Osteoblast (primary cell): ENCODE measurements around the gene CCDC77. TPM values are rescaled to one million over a fixed set of nuclear protein-coding genes. Genes with fewer than 3 reads are reported as not detected.

Experiments used
- DNase-seq: peaks from one replicate; pipeline ENCODE4 v3.0.0; 2011; ENCODE audit warnings: low spot score, mixed read lengths; ENCODE audit not compliant: insufficient read length; ENCODE audit errors: missing footprints
- H2AFZ ChIP-seq: 2 replicates; pipeline ENCODE4 v1.6.0; 2011; ENCODE audit warnings: mild to moderate bottlenecking, low read length
- H3K27ac ChIP-seq: 2 replicates; pipeline ENCODE4 v1.5.1; 2011; ENCODE audit warnings: mild to moderate bottlenecking, low read depth, low read length, moderate library complexity
- H3K27me3 ChIP-seq: 2 replicates; pipeline ENCODE4 v1.6.0; 2012; ENCODE audit warnings: mild to moderate bottlenecking, control low read depth, inconsistent platforms, low read length, moderate library complexity; ENCODE audit not compliant: insufficient read depth
- H3K36me3 ChIP-seq: 2 replicates; pipeline ENCODE4 v1.5.1; 2011; ENCODE audit warnings: mild to moderate bottlenecking, low read length, control low read depth, moderate library complexity; ENCODE audit not compliant: insufficient read depth
- H3K4me1 ChIP-seq: 2 replicates; pipeline ENCODE4 v1.5.1; 2011; ENCODE audit warnings: mild to moderate bottlenecking, low read length, control low read depth, moderate library complexity; ENCODE audit not compliant: insufficient read depth
- H3K4me2 ChIP-seq: 2 replicates; pipeline ENCODE4 v1.6.0; 2011; ENCODE audit warnings: mild to moderate bottlenecking, low read length; ENCODE audit not compliant: insufficient read depth
- H3K4me3 ChIP-seq: fragments of 200-600 bp; sonication (generic); 3 replicates; pipeline ENCODE4 v1.5.1; 2012; ENCODE audit warnings: mild to moderate bottlenecking, low read length, inconsistent platforms; ENCODE audit not compliant: insufficient read depth
- H3K79me2 ChIP-seq: 2 replicates; pipeline ENCODE4 v1.6.0; 2012; ENCODE audit warnings: mild to moderate bottlenecking, low read length, control low read depth, inconsistent platforms; ENCODE audit not compliant: insufficient read depth
- H3K9me3 ChIP-seq: 2 replicates; pipeline ENCODE4 v1.5.1; 2011; ENCODE audit warnings: low read depth, low read length, control low read depth
- H4K20me1 ChIP-seq: 2 replicates; pipeline ENCODE4 v1.6.0; 2012; ENCODE audit warnings: mild to moderate bottlenecking, low read length, control low read depth; ENCODE audit not compliant: insufficient read depth
- total RNA-seq: library from RNA; depleted of rRNA; stranded (reverse); fragments of >200 nt; gene quantifications from 2 replicates; pipeline ENCODE4 v1.2.3, GENCODE V29; 2012
- TF ChIP-seq, protein P1 (sequence below): IDR thresholded peaks from 2 replicates; pipeline ENCODE4 v1.5.1; 2011; ENCODE audit warnings: mild to moderate bottlenecking, low read depth, low read length, moderate library complexity; ENCODE audit errors: extremely low read depth

The CCDC77 gene
- total RNA-seq, 1 donor: 9.0 TPM

DNA sequence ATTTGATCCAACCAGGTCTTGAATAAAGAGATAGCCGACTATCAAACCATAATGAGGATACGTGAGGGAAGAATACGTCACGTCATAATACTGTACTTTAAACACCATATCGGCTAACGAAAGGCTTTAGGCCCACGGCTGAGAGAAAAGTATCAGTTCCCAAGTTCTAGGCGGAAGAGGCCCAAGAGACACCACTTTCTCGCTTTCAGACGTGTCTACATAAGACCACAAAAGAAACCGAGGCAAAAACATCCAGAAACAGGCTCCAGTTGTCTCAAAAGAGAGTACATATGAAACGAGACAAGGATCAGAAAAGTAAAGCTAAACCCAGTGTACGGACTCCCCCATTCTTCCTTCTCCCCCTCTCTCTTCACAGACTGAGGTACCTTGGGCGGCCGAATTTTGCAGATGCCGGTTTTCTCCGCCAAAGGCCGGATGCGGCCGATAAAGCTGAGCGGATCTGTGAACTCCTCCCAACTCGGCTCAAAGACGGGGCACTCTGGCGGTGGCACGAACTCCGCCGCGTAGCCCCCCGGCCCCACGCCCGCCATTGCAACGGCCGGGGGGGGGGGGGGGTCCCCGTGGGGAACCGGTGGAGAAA lies 12.8 kb upstream of the CCDC77 start:
- peak overlapping the region; percentile 99 for H2AFZ ChIP-seq
- DNase-seq: peak; percentile 62
- peaks cover 30% of the 10 kb centered on the region for H4K20me1 ChIP-seq
- H3K4me2 ChIP-seq: peak overlapping the region; percentile 95
- H3K4me3 ChIP-seq: peak overlapping the region; percentile 90
- peaks cover 17% of the 10 kb centered on the region for H3K4me1 ChIP-seq
- peaks cover 12% of the 10 kb centered on the region for H3K36me3 ChIP-seq
- H3K27ac ChIP-seq: peak overlapping the region; percentile 83
- TF ChIP-seq, protein P1, sequence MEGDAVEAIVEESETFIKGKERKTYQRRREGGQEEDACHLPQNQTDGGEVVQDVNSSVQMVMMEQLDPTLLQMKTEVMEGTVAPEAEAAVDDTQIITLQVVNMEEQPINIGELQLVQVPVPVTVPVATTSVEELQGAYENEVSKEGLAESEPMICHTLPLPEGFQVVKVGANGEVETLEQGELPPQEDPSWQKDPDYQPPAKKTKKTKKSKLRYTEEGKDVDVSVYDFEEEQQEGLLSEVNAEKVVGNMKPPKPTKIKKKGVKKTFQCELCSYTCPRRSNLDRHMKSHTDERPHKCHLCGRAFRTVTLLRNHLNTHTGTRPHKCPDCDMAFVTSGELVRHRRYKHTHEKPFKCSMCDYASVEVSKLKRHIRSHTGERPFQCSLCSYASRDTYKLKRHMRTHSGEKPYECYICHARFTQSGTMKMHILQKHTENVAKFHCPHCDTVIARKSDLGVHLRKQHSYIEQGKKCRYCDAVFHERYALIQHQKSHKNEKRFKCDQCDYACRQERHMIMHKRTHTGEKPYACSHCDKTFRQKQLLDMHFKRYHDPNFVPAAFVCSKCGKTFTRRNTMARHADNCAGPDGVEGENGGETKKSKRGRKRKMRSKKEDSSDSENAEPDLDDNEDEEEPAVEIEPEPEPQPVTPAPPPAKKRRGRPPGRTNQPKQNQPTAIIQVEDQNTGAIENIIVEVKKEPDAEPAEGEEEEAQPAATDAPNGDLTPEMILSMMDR: no peak
- no peaks in the 10 kb centered on the region for H3K9me3 ChIP-seq
- no peaks in the 10 kb centered on the region for H3K27me3 ChIP-seq
- H3K79me2 ChIP-seq: peaks cover 54% of the 10 kb centered on the region

DNA sequence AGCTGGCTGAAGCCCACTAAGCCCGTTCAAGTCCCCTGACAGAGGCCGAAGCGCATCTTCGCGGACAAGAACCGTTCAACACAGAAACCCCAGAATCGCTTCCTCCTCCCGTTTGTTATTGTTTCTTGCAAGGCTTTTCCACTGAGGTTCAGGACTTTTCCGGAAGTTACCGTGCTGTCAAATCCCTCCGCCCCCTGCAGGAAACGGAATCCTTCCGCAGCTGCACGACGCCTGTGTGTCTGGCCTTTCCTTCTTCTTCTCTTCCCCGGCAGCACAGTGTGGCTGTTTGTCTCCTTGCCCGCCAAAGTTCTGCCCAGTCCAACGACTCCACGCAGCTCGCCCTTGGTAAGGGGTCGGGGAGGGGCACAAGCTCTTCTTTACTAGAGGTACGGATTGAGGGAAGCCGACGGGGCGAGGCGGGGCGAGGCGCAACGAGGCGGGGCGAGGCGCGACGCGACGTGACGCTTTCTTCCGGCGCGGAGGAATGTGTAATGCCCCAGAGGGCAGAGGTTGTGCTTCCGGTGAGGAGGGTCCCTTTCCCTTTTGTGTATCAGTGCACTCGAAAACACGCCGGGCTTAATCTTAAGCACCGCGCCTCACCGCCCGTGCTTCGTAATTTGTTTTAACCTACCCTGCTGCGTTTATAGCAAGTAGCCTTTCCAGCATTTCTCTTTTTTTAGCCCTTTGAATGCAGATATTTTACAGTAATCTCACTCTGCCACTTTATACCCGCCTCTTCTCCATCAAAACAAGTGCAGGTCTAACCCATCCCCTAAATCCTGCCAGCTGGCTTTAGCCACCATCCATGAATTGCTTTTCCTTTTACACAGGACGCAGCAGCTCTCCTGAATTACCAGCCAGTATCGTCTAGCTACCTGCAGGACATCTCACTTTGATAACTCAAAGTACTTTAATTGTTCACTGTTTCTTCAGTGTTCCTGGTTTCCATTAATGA lies 12.0 kb upstream of the CCDC77 start, which contains the start of gene KDM5A:
KDM5A (minus strand) TSS at position 179 of the 955 bp plus-strand sequence. CDS start 229 bp downstream, outside the sequence.
- TF ChIP-seq, protein P1: no peak
- Histone ChIP-seq H3K79me2 (peaks cover 46% of the 10 kb centered on the region), H3K4me3 (peak within 1 kb of the TSS; percentile 90), H4K20me1 (peaks cover 26% of the 10 kb centered on the region), H3K9me3 (no peaks in the 10 kb centered on the region), H2AFZ (peak within 1 kb of the TSS; percentile 99), H3K36me3 (peaks cover 4% of the 10 kb centered on the region), H3K27ac (peak within 1 kb of the TSS; percentile 83), H3K27me3 (no peaks in the 10 kb centered on the region), H3K4me1 (peaks cover 17% of the 10 kb centered on the region), H3K4me2 (peak within 1 kb of the TSS; percentile 95)
- DNase-seq: peak; percentile 94

DNA sequence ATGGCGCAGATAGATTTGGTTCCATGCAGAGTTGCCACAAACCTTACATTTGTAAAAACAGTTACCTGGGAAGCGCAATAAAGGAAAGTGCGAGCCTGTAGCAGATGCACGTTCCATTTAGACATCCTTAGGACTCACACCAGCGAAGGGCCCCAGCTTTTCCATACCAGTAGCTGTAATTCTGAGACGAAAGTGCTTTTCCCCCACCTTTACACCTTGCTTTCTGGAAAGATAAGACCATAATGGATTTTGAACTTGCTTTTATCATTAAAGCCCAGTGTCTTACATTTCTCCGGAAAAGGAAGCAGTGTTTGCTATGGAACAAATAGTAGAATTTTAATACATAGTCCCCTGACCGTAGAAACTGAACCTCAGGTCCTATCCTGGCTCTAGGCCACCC lies 616 bp upstream of the CCDC77 start:
- Histone ChIP-seq H3K36me3 (no peaks in the 10 kb centered on the region), H3K4me3 (peak overlapping the region; percentile 95), H3K79me2 (peaks cover 17% of the 10 kb centered on the region), H3K9me3 (no peaks in the 10 kb centered on the region), H3K4me2 (peak overlapping the region; percentile 95), H4K20me1 (no peaks in the 10 kb centered on the region), H3K27ac (no peak overlapping the region), H3K4me1 (peaks cover 15% of the 10 kb centered on the region), H2AFZ (peak overlapping the region; percentile 98), H3K27me3 (no peaks in the 10 kb centered on the region)
- TF ChIP-seq, protein P1: no peak
- no peak for DNase-seq

- Histone ChIP-seq H3K4me3 (peak overlapping the region; percentile 95), H3K36me3 (no peaks in the 10 kb centered on the region), H3K4me2 (peak overlapping the region; percentile 95), H3K27ac (peak overlapping the region; percentile 70), H3K79me2 (peaks cover 17% of the 10 kb centered on the region), H3K4me1 (peaks cover 17% of the 10 kb centered on the region), H3K27me3 (no peaks in the 10 kb centered on the region), H4K20me1 (no peaks in the 10 kb centered on the region), H2AFZ (peak overlapping the region; percentile 98), H3K9me3 (no peaks in the 10 kb centered on the region)
- no peak for DNase-seq
- TF ChIP-seq, protein P1: peak; percentile 40
Observed at GRCh38 chr12:402029-402389, 565 bp downstream of the CCDC77 start.
